K562 (cell line): ENCODE data around the gene CCDC102B.

ENCODE experiments used
- EZH2 ChIP-seq: IDR thresholded peaks from 2 replicates; pipeline ENCODE4 v1.6.1; 2012; ENCODE audit warnings: low read depth, mild to moderate bottlenecking, inconsistent platforms, low read length, borderline replicate concordance
- GTF3C2 ChIP-seq: IDR thresholded peaks from 3 replicates; pipeline ENCODE4 v1.6.1; 2011; ENCODE audit warnings: borderline replicate concordance, mild to moderate bottlenecking, moderate library complexity; ENCODE audit not compliant: insufficient read length; ENCODE audit errors: extremely low read depth
- TCF3 ChIP-seq: sonication (generic); formaldehyde crosslinking; IDR thresholded peaks from 2 replicates; pipeline ENCODE4 v1.4.0; 2020; ENCODE audit warnings: mild to moderate bottlenecking, missing genetic modification reagents
- ZBTB8A ChIP-seq: fragments of 450-650 bp; IDR thresholded peaks from 2 replicates; pipeline ENCODE4 v1.6.1; 2018; ENCODE audit warnings: mild to moderate bottlenecking, moderate library complexity; ENCODE audit not compliant: partially characterized antibody
- ZNF408 ChIP-seq: fragments of 250-450 bp; sonication (Bioruptor Pico); IDR thresholded peaks from 2 replicates; pipeline ENCODE4 v1.4.0; 2020; ENCODE audit warnings: low read depth, mild to moderate bottlenecking, moderate library complexity
- TF ChIP-seq, protein P1 (sequence below), 2 experiments: fragments of 450-650 bp; IDR thresholded peaks; 2 replicates each; pipeline ENCODE4 v1.6.1; 2016; ENCODE audit warnings: mild to moderate bottlenecking in 2 of 2, borderline replicate concordance in 1 of 2, low read depth in 1 of 2, moderate library complexity in 1 of 2
- TF ChIP-seq, protein P2 (sequence below), 3 experiments: IDR thresholded peaks in 2 of 3; conservative IDR thresholded peaks in 1 of 3; 2 replicates each; pipeline ENCODE4 v1.5.1; 2011 to 2012; ENCODE audit warnings: low read length in 3 of 3, mild to moderate bottlenecking in 3 of 3, control low read depth in 2 of 3, improper control_type of control experiment in 1 of 3, inconsistent platforms in 1 of 3, low read depth in 1 of 3, mixed read lengths in 1 of 3, moderate library complexity in 1 of 3; ENCODE audit not compliant: insufficient read depth in 2 of 3

GRCh38 chr18:68783506-68783905 lies 14.4 kb upstream of the CCDC102B start:
- TF ChIP-seq ZBTB8A (no peak), GTF3C2 (no peak), ZNF408 (CRISPR knock-in tag) (no peak), EZH2 (no peak), TCF3 (CRISPR knock-in tag) (no peak)
- TF ChIP-seq, protein P1, sequence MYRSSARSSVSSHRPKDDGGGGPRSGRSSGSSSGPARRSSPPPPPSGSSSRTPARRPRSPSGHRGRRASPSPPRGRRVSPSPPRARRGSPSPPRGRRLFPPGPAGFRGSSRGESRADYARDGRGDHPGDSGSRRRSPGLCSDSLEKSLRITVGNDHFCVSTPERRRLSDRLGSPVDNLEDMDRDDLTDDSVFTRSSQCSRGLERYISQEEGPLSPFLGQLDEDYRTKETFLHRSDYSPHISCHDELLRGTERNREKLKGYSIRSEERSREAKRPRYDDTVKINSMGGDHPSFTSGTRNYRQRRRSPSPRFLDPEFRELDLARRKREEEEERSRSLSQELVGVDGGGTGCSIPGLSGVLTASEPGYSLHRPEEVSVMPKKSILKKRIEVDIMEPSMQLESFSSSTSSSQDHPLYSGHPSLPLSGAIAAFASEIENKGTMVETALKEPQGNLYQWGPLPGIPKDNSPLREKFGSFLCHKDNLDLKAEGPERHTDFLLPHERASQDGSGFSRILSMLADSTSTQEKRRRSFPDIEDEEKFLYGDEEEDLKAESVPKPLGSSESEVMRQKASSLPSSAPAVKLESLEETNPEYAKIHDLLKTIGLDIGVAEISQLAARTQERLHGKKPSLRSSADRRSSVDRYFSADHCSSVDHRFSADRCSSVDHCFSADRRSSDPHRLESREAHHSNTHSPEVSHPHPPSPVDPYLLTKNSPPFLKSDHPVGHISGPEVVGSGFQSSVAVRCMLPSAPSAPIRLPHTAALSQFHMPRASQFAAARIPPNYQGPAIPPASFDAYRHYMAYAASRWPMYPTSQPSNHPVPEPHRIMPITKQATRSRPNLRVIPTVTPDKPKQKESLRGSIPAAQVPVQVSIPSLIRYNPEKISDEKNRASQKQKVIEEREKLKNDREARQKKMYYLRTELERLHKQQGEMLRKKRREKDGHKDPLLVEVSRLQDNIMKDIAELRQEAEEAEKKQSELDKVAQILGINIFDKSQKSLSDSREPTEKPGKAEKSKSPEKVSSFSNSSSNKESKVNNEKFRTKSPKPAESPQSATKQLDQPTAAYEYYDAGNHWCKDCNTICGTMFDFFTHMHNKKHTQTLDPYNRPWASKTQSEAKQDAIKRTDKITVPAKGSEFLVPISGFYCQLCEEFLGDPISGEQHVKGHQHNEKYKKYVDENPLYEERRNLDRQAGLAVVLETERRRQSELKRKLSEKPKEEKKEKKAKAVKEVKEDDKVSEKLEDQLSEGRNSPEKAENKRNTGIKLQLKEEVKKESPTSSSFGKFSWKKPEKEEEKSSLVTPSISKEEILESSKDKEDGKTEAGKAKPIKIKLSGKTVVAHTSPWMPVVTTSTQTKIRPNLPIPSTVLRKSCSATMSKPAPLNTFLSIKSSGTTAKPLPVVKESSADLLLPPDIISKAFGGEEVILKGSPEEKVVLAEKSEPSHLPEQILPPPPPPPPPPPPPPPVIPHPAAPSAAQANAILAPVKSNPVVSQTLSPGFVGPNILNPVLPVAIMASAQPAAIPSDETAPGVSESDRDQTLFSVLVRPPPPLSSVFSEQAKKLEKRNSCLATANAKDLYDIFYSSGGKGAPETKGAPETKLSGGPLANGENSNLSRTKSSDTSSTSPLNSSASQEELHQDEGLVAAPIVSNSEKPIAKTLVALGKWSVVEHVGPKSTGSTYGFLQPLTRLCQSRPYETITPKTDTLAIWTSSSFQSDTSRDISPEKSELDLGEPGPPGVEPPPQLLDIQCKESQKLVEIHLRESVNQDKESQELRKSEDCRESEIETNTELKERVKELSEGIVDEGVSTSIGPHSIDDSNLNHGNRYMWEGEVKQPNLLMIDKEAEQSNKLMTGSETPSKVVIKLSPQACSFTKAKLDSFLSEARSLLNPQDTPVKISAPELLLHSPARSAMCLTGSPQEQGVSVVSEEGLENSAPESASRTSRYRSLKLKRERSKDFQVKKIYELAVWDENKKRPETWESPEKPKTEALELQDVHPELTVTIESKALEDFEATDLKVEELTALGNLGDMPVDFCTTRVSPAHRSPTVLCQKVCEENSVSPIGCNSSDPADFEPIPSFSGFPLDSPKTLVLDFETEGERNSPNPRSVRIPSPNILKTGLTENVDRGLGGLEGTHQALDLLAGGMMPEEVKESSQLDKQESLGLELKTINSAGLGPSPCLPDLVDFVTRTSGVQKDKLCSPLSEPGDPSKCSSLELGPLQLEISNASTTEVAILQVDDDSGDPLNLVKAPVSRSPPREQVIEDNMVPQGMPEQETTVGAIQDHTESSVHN (IDR thresholded peaks at IDR 0.05; ENCODE audit: borderline replicate concordance in 1 of 2, low read depth in 1 of 2) = no peak
- TF ChIP-seq, protein P2, sequence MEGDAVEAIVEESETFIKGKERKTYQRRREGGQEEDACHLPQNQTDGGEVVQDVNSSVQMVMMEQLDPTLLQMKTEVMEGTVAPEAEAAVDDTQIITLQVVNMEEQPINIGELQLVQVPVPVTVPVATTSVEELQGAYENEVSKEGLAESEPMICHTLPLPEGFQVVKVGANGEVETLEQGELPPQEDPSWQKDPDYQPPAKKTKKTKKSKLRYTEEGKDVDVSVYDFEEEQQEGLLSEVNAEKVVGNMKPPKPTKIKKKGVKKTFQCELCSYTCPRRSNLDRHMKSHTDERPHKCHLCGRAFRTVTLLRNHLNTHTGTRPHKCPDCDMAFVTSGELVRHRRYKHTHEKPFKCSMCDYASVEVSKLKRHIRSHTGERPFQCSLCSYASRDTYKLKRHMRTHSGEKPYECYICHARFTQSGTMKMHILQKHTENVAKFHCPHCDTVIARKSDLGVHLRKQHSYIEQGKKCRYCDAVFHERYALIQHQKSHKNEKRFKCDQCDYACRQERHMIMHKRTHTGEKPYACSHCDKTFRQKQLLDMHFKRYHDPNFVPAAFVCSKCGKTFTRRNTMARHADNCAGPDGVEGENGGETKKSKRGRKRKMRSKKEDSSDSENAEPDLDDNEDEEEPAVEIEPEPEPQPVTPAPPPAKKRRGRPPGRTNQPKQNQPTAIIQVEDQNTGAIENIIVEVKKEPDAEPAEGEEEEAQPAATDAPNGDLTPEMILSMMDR (IDR thresholded peaks at IDR 0.05 in 2 of 3, conservative IDR thresholded peaks at IDR 0.05 in 1 of 3; ENCODE audit: insufficient read depth in 2 of 3, low read depth in 1 of 3, low read length in 3 of 3) = no peak
